Dermis blood vessel endothelial cell (primary cell): ENCODE measurements around the gene PHLPP1. TPM values are rescaled to one million over a fixed set of nuclear protein-coding genes. Genes with fewer than 3 reads are reported as not detected.

Source experiments
- DNase-seq: peaks from one replicate; pipeline ENCODE4 v3.0.0; 2010
- total RNA-seq: library from RNA; depleted of rRNA; stranded (reverse); fragments of >200 nt; gene quantifications from 2 replicates; pipeline ENCODE4 v1.2.3, GENCODE V29; 2014

PHLPP1 gene
- total RNA-seq, 1 donor from 2014 or later, result 9.4 TPM

DNA sequence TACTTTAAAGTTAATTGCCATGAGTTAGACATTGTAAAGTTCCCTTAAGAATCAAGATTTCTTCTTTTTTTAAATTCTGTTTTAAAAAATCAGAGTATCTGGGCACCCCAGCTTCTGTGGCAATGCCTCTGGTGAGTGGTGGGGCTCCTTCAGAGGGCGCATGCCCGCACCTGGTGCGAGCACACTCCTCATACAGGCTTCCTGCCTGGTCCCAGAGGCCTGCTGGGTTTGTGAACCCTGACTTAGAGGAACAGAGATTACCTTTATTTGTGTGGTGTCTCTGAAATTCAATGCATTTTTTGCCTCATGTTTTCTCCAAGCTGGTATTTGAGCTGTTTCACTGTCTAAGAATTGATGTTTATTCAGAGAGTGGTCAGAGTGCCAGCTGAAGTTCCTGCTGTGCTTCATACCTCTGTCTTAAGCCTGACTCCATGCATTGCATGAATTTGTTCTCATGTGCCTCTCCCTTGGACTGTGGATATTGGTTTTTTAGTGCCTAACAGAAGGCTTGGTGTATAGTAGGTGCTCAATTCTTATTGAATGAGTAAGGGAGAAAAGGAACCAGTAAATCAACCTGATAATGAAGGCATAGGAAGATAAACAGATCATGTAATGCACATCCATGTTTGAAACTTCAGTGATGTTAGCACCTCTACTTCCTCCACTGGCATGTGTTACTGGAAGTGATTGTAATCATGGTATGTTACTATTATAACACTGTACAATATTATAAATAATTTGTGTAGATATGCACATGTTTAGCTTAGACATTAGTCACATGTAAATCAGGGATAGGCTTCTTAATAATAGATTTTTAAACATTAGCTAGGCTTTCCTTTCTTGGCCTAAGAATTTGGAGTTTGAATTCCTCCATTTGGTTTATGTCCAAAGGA lies 29.0 kb downstream of the PHLPP1 start:
- DNase-seq, result no peak

DNA sequence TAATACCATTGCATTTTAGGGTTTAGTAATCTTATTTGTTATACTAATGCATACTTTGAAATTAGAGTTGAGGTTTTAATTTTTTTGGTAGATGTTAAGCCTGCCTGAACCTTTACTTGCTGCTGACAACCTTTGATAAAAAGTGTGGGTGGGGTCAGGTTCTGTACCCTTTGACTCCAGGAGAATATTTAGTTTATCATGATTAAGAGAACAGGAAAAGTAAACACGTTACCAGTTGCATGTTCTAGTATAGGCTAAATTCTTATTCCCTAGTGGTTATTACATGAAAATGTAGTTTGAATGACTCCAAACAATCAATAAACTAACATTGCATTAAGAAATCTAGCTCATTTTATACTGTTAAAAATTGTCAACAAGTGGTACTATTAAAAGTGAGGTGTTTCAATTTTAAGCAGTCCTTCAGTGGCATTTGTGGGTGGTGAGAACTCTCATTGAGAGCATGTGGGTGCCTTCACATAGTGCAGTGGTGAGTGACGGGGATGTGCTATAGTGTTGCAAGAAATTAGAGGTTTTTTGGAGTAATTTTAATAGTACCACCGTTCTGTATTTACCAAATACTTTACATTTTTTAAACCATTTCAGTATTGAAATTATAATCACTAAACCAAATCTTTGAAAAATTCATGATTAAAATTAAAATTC lies 29.9 kb downstream of the PHLPP1 start:
- no peak for DNase-seq

DNA sequence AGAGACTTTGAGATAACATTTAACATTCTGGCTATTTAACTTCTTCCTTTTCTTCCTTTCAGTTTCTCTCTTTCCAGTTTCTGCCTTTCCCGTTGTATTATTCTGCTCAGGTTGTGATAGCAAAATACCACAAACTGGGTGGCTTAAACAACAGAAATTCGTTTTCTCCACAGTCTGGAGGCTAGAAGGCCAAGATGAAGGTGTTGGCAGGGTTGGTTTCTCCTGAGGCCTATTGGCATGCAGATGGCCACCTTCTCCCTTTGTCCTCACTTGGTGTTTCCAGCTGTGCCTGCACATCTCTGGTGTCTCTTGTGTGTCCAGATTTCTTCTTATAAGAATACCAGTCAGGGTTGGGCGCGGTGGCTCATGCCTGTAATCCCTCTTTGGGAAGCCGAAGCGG lies 34.0 kb downstream of the PHLPP1 start:
- DNase-seq, result no peak

- DNase-seq, result peak; percentile 73
Measured at GRCh38 chr18:62751341-62751821, 36.0 kb downstream of the PHLPP1 start.

- no peak for DNase-seq
Measured at GRCh38 chr18:62751977-62752376, 36.6 kb downstream of the PHLPP1 start.

DNA sequence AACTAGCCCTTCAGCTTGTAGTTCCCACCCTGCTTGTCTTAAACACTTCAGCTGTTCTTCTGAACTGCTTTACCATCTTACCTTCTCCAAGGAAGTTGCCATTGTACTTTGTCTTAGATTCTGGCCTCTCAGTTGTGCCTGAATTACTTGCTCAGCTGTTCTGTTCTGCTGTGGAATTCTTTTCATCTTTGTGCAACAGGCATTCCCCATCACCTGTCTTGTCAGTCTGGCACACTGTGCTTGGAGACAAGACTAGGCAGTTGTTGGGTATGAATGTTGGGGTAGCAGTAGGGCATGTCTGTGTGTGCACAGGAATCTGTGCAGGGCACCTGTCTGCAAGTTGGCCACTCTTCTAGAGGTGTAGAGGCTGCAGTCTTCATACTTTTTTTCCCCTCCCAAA lies 38.7 kb downstream of the PHLPP1 start:
- DNase-seq, result no peak

GRCh38 chr18:62755454-62755853 lies 40.1 kb downstream of the PHLPP1 start:
- DNase-seq, result no peak

DNA sequence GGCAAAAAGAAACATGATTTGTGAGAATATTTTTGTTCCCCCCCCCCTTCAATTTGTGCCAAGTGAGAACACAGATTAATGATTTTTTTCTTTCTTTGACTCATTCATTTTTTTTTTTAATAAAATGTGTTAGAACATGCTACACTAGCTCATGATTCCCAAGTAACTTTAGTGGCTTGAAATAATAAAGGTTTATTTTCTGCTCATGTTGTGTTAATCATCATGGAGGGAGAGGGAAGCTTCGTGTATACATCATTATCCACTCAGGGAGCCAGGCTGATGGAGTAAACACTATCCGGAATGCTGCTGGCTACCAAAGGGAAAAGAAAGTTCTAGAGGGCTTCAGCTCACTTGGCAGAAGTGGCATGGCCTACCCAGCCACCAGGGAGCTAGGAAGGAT lies 40.6 kb downstream of the PHLPP1 start:
- DNase-seq, result no peak

GRCh38 chr18:62757399-62758010 lies 42.2 kb downstream of the PHLPP1 start:
- DNase-seq, result no peak

GRCh38 chr18:62758591-62758990 lies 43.2 kb downstream of the PHLPP1 start:
- peak; percentile 46 for DNase-seq

GRCh38 chr18:62759704-62760402 lies 44.5 kb downstream of the PHLPP1 start:
- DNase-seq, result peak; percentile 43

- DNase-seq, result no peak
Measured at GRCh38 chr18:62760403-62760734, 45.0 kb downstream of the PHLPP1 start.

DNA sequence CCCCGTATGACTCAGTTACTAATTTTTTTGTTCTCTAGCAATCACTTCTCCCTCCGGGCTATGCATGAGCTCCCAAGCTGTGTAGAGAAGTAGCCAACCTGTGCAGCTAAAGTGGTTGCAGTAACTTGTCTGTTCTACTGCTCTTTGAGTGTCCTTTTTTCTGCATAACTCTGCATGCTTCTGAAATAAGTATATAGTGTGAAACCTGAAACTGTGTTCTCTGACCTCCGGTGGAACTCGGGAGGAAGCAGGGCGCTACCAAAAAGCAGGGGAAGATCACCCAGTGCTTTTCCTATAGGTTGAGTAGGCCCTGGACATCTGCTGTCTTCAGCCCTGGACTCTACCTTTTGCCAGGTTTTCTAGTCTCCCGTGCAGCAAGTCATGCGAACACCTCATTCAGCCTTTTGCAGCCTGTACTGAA lies 47.8 kb downstream of the PHLPP1 start:
- DNase-seq, result no peak

DNA sequence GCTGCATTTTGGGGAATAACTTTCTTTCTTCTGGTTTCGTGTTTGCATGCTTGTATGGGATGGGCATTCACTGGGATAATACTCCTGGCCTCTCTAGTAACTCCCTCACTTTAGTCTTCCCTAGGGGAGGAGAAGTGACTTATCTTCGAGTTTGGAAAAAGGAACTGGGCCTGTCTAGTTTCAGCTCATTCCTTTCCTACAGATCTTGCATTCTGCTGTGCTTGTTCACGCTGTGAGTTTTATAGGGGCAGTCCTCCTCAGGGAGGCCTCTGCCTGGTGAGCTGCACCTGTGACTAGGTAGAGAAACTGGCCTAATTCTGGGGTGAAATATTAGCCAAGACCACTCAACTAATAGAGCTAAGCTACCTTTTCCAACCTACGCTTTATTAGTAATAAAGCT lies 50.9 kb downstream of the PHLPP1 start:
- DNase-seq, result no peak

DNA sequence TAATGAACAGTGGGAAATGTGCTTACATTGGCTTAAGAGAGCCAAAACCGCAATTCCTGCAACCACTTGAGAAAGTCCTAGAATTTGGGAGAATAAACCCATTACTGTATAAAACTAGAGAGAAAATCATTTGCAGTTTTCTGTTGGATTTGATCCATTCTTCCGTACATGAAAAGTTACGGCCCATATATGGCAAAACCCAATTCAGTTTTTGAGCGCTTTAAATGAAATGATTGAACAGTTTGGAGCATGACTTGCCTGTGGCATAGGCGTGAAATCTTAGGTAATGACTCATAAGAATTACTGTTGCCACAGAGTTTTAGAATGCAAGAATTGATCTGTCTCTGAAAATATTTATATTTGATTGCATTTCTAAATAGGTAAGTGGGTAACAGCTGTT lies 52.0 kb downstream of the PHLPP1 start:
- DNase-seq, result no peak

DNA sequence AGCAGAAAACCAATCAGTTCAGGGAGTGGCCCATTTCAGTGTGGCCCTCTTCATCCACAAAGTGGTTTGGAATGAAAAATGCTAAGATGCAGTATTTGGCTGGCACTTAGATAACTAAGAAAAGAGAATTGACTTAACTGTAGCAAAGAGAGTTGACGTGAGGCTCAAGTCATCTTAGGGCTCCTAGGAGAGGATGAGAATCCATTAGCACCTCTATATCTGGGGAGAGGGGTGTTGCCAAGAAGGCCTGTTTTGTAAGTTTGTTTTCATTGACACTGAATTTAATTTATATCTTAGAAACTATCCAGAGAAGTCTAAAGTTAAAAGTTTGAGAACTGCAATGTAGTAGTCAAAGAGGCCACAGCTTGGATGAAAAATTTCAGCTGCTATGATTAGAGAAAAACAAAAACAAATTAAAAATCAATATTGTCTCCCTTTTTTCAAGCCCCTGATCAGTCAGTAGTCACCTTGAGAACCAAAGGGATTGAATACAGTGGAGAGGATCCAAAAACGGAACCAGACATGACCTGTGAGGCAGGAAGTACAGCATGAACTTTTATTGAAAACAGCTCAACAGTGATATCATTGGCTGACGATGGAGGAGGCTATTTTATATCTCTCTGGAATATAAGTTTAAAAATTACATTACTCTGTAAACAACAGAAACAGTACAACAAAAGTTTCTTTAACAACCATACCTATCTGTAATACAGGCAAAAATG lies 52.7 kb downstream of the PHLPP1 start:
- DNase-seq, result peak; percentile 41

- DNase-seq, result no peak
Measured at GRCh38 chr18:62768558-62768943, 53.2 kb downstream of the PHLPP1 start.

DNA sequence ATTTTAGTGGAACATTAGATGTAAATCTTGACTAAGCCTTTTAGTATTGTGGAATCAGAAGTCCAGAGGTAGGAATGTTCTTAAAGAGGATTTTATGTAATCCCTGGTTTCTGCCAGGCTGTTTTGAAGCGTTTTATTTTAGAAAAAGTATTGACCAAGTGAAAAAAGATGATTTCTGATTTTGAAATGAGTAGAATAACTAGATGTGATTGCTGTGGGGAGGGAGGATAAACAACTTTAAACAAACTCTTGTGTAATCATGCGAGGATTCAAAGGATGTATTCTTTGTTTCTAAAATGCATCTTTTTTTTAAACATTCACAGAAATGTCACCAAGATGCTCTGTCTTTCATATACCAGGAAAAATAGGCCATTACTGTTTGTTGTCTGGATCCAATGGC lies 53.9 kb downstream of the PHLPP1 start:
- DNase-seq, result no peak

- no peak for DNase-seq
Measured at GRCh38 chr18:62771494-62772270, 56.3 kb downstream of the PHLPP1 start.

GRCh38 chr18:62772860-62773584 lies 57.7 kb downstream of the PHLPP1 start:
- no peak for DNase-seq

- DNase-seq, result no peak
Measured at GRCh38 chr18:62773691-62774090, 58.4 kb downstream of the PHLPP1 start.
